WI38 (cell line): Measurements from ENCODE around the gene ATP6V1D.
A peak's percentile ranks its signal among the peaks of the same experiment; 100 is the strongest.

Experiments
- H3K4me3 ChIP-seq: 2 replicates; pipeline ENCODE4 v1.5.1; 2011; ENCODE audit warnings: low read depth, mild to moderate bottlenecking, control low read depth, low read length
- CTCF ChIP-seq: IDR thresholded peaks from 2 replicates; pipeline ENCODE4 v1.5.1; 2012; ENCODE audit warnings: low read depth, mild to moderate bottlenecking, control low read depth, low read length

The ATP6V1D gene

GRCh38 chr14:67370830-67371229 lies 11.2 kb upstream of the ATP6V1D start:
- TF ChIP-seq CTCF: no peak
- H3K4me3 ChIP-seq: no peak overlapping the region

DNA sequence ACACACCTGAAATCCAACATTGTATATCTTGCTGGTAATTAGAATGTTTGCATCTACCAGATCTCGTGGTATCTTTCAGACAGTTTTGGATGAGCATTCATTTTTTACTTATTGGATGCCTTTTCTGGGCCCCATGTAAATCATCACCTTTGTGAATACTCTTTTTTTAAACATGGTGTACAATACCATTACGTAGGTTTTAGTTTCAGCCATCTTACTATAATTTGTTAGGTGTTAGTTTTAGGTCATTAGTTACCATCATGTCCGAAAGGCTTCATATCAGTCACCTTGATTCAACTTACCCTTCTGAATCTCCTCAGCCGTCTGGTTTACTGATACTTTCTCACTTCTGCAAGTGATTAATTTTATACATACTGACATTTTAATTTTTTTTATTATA lies 5.9 kb upstream of the ATP6V1D start:
- no peak for TF ChIP-seq CTCF
- H3K4me3 ChIP-seq: no peak overlapping the region

DNA sequence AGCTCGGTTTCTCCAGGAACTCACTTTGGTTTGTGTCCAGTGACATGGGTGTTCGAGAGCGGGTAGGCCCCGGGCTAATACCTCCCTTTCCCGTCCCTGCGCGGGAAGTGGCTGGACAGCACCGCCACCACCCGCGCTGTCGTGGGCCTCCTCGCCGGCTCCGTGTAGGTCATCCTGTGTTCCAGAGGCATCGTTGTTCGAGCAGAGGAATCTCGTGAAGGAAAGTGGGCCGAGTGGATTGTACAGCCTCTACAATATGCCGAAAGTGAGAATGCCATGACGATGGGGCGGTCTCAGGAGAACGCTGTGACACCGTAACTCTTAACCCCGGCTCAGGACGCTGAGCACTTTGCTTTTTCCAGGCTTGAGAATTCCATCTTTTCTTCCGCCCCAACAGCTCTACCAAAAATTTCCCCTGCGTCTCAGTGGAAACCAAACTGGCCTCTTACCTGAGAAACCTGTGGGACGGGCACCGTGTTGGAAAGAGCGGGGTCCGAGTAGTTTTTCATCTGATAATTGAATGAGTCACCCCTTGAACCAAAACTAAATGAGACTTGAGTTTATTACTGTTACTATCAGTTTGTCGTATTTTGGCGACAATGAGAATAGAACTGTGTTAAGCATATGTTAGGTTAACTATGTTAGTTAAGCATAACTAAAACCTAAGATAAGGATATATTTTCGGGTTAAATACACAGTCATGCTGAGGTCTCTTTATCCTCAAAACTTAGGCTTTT lies 1.0 kb upstream of the ATP6V1D start:
- peak overlapping the region; percentile 98 for H3K4me3 ChIP-seq
- no peak for TF ChIP-seq CTCF

- peak overlapping the region; percentile 98 for H3K4me3 ChIP-seq
- TF ChIP-seq CTCF: no peak
These were observed 455 bp downstream of the ATP6V1D start for GRCh38 chr14:67358924-67359774.

- H3K4me3 ChIP-seq: peak overlapping the region; percentile 98
- TF ChIP-seq CTCF: no peak
These were observed 1.6 kb downstream of the ATP6V1D start for GRCh38 chr14:67357969-67358354.

DNA sequence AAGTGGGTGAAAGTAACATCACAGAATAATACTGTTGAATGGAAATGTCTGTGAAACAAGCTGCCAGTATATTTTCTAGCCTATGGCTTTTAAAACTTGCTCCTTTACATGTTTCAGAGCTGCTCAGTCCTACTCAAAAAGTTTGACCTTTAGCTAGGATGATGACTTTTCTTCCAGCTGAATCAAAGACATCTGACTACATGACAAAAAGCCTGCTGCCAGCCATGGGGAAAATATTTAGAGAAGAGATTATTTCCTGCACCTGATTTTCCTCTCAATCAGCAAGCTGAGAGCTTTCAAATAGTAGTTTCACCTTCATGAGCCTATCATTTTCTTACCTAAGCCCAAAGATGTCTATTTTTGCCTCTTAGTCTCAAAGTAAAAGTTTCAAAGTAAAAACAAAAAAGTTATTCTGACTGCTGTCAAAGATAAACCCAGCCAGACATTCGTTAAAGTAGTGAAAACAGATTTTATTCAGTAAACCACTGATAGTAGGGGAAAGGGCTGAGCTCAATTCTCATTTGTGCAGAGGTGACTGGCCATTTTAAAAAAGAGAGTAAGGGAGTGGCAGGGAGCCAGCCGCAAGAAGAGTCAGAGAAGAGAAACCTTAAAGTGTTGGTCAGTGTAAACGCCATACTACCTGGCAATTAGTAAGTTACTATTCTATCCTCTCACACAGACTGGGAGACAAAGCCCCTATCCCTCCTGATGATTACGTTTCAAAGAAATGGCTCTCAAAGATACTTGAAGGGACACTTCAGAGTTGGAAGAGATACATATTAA lies 2.2 kb downstream of the ATP6V1D start:
- TF ChIP-seq CTCF: no peak
- H3K4me3 ChIP-seq: peak overlapping the region; percentile 98; the same call in 1 of the 2 replicates
